ENCODE results near the gene HIF1A.
"Not testable (repeated sequence)": the region's sequence is repeated elsewhere in the genome, so short reads cannot be mapped to it uniquely, and the experiment has no call there.

Gene HIF1A

DNA sequence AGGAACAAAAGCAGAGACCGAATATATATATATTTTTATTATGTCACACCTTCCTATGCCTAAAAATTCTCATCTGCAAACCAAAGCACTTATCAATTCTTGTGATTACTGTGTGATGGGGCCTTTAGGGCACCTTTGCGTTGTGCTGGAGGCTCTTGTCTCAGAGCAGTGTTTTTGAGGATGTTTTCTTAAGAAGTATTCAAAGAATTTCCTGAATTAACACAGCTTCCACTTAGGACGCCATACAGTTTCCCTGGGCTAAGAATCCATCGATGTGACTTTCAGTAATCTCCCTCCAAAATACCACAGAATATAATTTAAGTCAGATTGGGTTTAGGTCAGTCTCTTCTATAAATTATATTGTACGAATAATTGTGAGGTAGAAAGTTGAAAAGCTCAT is 22.0 kb upstream of the HIF1A start:
- DNase-seq: no peak

DNA sequence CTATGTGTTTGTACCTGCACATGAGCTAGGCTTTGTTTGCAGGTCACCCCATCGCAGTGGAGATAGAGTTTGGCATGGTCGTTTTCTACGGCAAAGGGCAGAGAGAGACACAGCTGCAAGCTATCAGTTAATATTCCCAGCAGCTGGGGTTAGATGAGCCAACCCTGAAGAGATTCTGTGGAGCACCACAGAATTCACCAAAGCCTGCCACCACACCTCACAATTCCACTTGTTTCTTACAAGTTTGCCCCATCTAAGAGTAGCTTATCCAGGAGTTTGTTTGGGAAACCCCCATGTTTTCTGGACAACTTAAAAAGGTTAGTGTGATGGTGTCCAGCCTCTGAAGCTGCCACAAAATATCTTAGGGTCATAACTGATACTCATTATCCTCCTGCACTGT is 20.0 kb upstream of the HIF1A start:
- no peak for DNase-seq

DNA sequence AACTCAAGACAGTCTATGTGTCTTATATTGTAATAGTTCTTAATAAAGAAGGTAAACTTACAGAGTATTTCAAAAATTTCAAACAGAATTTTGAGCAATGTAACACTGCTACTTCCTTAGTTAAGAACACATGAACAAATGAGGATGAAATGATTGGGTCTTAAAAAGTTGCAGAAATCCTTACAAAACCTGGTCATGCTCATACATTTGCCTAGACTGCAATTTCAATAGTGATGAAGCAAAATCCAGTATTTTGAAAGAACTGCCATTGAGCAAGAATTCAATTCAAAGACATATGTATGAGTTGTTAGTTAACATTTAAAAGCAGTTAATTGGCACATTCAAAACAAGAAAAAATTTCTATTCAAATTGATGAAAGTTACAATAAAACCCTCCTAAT is 17.8 kb upstream of the HIF1A start:
- DNase-seq: no peak

DNA sequence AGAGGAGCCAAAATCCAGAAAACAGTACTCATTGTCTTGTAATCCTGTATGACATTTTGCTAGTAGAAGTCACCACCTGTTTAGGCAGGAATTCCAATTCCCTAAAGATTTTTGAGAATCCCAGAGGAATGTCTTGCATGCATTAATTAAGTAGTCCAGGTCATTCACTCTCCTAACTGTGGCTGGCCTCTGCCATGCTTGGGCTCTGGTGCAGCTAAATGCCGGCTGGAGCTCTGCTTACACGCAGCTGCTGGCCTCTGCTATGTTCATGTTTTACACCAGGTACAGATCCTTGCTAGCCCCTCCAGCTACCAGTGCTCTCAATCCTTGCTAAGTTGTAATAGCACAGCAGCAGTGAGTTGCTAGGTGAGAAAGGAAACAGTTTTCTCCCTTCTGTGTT is 16.3 kb upstream of the HIF1A start:
- DNase-seq: no peak

DNA sequence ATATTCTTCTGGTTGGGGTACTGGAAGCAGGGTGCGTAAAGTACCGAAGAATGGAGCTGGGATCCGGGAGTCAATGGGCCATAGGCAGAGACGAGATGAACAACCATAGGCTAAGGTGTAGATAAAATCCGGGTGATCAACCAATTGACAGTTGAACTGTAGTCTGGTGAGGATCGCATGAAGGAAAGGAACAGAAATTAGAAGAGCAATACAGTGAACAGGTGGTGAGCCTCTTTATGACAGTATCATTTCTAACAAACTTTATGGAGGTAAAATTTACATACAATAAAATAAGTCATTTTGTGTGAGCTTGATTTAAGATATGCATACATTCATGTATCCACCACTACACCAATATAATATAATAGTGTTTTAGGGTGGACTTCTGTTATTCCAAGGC is 13.9 kb upstream of the HIF1A start:
- DNase-seq: no peak

DNA sequence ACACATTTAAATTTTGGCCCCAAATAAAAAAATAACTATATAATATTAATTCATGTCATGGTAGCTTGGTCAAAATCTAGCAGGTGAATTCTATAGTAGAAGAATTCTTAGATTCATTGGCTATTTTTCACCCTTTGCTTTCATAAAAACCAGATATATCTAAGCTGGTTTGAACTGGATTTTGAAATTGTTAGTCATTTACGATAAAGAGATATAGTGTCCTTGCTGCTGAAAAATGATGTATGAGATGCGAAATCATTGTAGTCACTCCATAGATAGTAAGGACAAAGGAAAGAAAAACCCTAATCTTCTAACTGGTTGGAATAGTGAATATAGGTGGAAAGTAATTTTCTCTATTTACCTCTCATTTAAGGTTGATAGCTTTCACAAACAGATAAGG is 12.2 kb upstream of the HIF1A start:
- DNase-seq: no peak

DNA sequence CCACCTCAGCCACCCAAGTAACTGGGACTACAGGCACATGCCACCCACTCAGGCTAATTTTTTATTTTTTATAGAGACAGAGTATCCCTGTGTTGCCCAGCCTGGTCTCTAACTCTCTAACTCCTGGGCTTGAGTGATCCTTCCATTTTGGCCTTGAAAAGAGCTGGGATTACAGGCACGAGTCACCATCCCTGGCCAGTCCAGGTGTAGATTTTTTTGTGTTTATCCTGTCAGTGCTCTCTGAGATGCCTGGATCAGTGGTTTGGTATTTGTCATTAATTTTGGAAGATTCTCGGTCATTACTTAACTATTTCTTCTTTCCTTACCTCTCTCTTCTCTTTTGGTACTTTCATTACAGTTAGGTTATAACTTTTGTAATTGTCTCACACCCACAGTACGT is 5.3 kb upstream of the HIF1A start:
- no peak for DNase-seq

DNA sequence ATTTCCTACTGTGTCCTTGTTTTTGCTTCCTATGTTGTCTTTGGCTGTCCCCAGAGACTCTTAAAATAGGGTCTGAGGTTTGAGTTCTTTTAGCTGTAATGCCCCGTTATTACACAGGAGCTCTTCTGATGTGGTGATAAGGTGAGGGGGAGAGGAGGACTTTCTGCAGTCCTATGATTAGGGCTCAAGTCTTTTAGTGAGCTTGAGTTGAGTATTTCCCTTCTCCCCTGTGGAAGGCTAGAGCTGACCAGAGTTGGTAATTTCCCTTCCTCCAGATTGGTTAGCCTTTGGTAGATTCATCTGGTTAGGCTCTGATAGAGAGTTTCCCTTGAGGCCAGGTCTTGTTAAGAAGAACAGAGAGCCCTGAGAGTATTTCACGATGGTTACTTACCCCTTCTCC is 4.3 kb upstream of the HIF1A start:
- DNase-seq: peak in 1 of 5 experiments; percentile 42

DNA sequence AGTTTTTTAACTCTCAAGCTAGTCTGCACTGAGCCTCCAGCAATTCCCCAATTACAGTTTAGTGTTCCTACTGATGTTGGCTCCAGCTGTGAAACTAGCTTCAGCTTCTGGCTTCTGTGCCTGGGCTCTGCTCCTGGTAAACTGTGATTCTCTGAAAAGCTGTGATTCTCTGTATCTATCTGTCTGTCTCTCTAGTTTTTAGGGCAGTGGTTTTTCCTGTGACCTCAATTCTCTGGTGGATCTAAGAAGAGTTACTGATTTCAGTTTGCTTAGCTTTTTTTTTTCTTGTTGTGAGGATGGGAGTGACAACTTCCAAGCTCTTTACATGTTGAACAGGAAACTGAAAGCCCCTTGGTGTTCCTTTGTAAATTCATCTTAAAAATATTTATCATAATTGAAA is 3.8 kb upstream of the HIF1A start:
- DNase-seq: peak in 1 of 5 experiments; percentile 46

DNA sequence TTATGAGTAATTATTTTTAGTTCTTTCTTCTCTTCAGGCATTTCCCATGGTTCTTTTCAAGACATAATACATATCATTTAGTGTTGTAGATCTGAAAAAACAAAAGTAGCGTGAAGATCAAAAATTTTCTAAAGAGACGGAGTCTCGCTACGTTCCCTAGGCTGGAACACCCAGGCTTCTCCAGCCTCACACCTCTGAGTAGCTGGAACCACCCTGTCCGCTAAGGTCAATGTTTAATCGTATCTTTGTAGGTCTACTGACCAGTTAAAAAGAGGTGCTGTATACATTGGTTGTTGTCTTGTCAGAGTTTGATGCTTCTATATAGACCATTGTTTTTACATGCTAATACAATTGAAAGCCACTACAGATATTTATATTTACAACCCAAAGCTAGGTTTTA is 1.3 kb upstream of the HIF1A start:
- no peak for DNase-seq

DNA sequence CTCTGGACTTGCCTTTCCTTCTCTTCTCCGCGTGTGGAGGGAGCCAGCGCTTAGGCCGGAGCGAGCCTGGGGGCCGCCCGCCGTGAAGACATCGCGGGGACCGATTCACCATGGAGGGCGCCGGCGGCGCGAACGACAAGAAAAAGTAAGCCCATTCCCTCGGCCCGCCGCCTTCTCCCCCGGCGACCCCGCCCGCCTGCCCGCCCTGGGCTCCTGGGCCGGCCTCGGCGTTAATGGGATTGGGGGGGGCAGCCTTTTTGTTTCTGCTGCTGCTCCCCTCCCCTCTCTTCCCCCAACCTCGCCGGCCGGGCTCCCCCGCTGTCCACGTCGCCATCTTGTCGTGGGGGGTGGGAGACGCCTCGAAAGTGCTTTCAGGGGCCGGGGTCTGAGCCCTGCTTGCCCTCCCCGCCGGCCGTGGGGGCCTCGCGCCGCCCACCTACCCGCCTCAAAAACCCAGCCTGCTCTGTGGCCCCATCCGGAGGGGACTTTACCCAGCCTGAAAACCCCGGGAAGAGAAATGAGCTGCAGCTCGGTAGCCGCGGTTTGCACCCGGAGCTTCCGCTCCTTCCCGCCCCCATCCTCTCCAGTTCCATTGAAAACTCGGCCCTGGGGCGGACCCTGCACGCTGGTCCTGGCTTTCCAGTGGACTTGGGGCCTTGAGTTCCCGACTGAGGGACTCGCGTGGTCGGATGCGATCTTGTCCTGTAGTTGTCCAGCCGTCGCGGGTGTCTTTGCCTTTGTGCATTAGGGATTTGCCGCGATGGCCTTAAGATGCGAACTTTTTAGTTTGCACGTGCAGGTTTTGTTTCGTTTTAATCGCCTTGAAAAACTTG is 598 bp downstream of the HIF1A start:
- DNase-seq: peak; percentile 19 to 59 (median 32)

DNA sequence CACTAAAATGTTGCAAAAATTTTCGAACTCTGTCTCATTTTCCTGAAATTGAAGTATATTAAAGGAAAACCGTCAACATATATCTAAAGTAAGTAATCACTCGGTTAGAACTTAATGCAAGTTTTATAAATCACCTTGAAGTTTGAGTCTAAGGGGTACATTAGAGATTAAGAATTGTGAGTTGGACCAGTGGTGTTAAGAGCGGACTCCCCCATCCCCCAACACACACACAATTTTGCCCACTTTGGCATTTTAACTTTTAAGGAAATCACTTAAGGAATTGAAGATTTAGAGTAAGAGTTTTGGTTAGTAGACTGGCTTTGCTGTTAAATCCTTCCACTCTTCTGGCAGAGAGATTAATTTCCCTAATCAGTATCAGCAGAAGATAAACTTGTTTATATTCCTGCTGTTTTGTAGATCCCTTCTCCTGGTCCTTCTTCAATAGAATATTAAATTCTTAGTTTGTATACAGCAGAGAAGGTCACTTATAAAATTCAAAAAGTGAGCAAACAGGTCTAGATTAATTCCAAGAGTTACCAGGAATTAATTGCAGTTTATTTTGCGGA is 1.5 kb downstream of the HIF1A start:
- no peak for DNase-seq

DNA sequence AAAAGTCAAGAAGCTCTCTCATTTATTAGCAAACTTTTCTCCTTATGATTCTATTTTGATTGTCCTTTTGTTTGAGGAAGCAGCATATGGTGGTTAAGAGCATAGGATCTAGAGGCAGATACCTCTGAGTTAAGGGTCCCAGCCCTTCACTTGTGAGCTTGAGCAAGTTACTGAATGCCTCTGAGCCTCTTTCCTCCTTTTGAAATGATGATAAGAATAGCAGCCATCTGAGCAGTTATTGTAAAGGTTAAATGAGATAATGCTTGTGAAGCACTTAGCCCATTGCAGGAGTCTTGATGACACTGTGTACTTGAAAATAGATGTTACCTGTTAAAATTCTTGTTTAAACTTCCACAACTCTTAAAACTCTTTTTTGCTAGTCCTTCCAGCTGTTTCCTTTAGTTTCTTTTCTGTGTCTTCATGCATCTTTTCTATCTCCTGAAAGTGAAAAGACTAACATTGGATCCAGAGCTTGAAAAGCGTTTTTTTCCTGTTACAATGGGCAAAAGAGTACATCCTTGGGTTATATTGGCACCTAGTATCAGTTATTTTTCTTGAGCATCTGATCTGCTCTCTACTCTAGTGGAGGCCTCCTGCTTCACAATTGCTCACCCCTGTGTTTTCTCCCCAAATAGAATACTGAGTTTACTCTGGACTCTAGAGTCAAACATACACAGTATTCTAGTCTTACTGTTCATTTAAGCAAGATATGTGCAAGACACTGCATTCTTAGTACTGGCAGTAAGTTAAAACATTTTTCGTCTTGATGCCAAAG is 3.1 kb downstream of the HIF1A start:
- peak in 1 of 5 experiments; percentile 21 for DNase-seq

DNA sequence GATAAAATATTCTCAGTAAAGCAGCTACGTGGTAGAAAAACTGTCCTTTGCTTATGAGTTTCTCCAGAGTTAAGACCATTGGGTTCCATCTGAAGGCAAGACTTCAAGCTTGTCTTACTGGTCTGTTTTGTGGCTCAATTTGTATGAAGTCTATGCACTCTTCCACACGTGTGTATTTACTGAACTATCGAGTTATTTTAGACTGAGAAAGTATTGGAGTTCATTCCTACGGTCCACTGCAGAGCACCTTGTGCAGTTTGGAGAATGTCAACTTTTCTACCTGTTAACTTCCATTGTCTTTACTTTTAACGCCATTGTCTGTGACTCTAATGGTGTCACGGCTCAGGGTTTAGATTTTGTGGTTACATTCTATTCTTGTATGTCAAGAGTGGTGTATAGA is 3.7 kb downstream of the HIF1A start:
- peak in 1 of 5 experiments; percentile 25 for DNase-seq

DNA sequence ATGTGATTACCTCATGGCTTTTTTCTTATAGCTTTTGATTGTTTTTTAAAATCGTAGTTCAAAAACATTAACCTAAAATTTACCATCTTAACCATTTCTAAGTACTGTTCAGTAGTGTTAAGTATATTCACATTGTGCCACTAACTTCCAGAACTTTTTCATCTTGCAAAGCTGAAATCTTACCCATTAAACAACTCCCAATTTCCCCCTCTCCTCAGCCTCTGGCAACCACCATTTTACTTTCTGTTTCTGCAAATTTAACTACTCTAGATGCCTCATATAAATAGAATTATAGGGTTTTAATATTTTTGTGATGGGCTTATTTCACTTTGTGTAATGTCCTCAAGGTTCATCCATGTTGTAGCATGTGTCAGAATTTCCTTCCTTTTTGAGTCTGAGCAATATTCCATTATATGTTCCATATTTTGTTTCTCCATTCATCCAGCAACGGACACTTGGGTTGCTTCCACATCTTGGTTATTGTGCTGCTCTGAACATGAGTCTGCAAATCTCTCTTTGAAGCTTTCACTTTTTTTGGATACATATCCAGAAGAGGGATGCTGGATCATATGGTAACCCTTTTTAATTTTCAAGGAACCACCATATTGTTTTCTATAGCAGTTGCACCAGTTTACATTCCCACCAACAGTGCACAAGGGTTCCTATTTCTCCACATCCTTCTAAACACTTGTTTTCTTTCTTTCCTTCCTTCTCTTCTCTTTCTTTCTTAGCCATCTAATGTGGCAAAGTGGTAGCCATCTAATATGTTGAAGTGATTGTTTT is 5.0 kb downstream of the HIF1A start:
- DNase-seq: no peak

DNA sequence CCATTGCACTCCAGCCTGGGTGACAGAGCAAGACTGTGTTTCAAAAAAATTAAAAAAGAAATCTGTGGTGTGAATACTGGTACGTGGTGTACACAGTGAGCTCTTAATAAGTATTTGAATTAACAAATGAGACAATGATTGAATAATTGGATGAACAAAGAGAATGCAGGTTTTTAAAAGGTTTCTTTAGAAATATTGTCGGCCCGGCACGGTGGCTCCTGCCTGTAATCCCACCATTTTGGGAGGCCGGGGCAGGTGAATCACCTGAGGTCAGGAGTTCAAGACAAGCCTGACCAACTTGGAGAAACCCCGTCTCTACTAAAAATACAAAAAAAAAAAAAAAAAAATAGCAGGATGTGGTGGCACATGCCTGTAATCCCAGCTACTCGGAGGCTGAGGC is 6.6 kb downstream of the HIF1A start:
- no peak for DNase-seq

DNA sequence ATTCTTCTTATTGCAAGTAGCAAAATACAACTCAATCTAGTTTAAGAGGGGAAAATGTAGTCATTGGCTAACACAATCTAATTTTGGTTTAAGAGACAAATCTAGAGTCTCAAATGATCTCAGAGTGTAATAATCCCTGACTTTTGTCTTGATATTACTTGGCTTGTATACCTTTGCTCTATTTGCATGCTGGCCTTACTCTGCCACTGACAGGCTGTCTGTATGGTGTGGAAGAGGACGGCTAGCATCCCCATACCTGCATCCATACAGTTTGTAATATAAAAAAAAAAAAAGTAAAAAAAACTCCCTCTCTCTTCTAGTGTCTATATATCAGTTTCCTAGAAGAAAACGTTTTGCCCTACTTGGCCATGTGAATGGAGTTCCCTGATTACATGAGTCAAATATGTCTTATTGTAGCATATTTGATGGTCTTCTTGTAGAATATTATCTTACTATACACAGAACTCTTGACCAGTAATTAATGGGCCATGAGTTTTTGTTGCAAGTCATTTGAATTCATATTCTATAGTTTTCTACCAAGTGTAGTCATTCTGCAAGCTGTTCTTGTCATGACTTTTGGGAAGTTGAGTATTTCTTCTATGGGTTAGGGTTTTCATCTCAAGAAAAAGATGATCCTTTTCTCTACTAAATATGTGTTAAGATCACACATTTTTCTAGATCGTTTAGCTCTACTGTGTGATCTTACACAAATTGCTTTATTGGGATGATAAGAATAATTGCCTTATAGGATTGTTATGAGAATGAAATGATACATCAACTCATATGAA is 8.2 kb downstream of the HIF1A start:
- DNase-seq: no peak

DNA sequence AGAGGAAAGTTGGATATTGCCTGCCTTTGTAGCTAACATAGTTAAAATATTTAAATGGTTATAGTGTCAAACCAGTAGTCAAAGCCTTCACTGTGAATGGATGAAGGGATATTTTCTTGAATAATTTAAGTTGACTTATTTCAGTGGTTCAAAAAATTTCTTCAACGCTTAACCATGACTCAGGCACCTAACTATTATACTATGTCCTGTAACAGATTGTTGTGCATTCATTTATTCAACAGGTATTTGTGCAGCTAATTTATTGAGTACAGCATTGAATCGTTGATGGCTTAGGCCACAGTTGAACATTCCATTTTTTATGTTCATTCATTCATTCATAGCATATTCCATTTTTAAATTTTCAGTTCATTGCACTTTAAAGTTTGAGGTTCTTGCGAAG is 9.2 kb downstream of the HIF1A start:
- DNase-seq: no peak

DNA sequence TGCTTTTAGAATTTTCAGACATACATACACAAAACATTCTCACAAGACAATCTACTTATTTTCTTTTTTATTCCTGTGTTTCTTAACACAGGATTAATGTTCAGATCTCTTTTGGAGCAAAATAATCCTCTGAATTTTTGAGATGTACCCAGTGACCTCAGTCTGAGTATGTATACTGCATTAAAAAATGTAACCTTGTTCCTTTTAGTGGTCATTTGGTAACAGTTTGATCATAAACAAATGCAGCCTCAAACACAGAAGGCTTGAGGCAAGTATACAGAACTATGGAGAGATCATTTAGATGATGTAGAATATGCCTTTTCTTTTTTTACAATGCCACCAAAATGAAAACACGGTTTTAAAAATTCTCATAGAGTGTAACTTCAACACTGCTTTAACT is 9.7 kb downstream of the HIF1A start:
- no peak for DNase-seq

DNA sequence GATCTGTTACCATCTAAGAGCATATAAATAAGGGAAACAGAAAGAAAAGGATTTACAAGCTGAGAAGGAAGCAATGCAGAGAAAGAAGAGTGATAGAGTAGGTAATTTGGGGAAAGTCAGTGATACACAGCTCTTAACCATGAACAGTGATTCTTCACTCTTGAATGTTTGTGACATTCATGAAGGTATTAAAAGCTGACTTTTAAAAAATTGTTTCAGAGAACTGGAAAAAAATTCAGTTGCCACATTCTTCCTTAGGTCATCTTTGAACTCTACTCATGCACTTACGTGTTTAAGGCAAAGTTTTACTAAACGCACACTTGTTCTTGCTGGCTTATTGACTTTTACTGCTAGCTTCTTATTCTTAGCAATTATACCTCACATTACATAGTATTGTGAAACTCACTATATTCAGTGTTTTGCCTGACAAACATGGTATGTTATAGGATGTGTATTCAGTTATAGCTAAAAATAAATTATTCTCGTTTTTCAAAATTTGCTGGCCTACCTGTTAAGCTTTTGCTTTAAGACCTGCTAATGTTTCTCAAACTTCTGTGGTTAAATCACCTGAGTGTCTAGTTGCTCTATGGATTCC is 10.9 kb downstream of the HIF1A start:
- no peak for DNase-seq

DNA sequence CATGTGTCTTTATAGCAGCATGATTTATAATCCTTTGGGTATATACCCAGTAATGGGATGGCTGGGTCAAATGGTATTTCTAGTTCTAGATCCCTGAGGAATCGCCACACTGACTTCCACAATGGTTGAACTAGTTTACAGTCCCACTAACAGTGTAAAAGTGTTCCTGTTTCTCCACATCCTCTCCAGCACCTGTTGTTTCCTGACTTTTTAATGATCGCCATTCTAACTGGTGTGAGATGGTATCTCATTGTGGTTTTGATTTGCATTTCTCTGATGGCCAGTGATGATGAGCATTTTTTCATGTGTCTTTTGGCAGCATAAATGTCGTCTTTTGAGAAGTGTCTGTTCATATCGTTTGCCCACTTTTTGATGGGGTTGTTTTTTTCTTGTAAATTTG is 12.5 kb downstream of the HIF1A start:
- not testable (repeated sequence) for DNase-seq

DNA sequence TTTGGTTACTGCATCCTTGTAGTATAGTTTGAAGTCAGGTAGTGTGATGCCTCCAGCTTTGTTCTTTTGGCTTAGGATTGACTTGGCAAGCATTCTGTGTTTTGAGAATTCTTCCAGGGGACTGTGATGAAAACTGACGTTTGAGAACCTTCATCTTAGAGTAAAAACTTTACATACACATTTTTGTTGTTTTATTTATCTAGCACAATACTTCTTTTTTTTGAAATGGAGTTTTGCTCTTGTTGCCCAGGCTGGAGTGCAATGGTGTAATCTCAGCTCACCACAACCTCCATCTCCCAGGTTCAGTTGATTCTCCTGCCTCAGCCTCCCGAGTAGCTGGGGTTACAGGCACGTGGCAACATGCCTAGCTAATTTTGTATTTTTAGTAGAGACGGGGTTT is 13.4 kb downstream of the HIF1A start:
- not testable (repeated sequence) for DNase-seq

All from T-helper 2 cell (primary cell).